HG02885 (cell line): Measurements from ENCODE around the gene CENATAC.
"Not testable (repeated sequence)": the region's sequence is repeated elsewhere in the genome, so short reads cannot be mapped to it uniquely, and the experiment has no call there.

Source experiments
- ATAC-seq: cut with Tn5 transposase; IDR thresholded peaks from one replicate; pipeline ENCODE4 v1.9.1; 2021; ENCODE audit warnings: mild to moderate bottlenecking; ENCODE audit not compliant: unreplicated experiment, poor library complexity

CENATAC gene

DNA sequence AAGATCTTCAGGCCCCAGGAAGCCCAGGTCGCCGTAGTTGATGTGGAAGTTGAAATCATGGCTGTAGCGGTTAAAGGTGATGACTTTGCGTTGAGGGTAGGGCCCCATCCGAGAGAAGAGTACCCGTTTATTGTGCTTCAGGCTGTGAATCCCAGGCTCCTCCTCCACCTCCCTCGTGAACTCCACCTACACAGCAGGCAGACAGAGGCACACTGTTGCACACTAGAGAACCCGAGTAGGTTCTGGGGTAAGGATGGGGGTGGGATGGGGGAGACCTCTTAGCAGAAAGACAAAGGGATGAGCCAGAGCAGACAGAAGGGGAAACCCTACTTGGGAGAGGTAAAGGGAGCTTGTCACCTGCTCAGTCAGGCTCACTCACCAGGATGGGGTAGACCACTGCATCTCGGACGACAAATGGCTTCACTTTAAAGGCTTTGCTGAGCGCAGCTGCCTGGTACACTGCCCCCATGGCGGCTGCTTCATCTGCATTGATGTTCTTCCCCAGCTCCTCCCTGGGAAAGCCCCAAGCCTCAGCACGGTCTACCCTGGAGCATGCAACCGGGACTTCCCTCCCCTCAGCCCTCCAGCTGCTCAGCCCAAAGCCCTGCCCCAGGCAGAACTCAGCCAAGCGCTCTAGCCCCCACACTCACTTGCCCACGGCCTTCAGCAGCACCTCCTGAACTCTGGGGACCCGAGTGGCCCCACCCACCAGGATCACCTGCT lies 53.7 kb downstream of the CENATAC start:
- ATAC-seq = peak; percentile 62

DNA sequence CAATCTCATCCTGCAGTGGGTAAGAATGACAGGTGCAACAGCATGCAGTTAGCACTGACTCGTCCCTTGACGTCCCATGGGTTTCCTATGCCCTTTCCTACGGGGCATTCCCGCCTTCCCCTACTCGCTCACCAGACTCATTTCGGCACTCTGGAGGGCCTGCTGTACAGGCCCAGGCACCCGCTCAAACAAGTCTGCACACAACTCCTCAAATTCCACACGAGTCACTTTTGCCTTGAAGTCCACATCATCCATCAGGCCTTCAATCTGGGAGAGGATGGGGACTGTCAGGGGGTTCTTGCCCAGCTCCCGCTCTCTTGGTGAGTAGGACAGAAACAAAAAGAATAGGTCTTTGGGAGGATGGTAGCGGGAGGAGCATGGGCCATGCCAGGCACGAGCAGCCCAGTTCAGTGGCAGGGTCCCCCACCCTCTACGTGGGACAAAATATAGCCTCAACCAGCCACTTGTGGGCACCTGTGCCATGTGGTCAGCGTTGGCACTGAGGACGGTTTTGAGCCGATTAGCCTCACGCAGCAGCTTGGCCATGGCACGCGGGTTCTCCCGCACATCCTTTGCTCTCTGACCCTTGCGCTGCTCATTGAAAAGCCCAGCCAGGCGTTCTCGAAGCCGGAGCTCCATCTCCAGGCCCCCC lies 54.4 kb downstream of the CENATAC start:
- no peak for ATAC-seq

DNA sequence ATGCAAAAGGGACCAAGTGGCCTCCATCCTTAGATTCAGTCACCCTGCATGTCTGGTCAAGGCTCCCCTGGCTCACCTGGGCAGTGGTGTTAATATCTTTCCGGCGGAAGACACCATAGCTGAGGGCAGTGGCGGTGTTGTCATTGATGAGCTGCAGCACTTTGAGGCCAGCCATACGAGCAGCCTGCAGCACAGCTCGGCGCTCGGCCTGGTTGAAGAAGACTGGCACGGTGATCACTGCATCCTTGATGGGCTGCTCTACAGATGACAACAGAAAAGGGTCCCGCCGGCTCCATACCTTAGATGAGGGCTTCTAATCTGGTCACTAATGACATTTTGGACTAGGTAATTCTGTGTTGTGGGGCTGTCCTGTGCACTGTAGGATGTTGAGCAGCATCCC lies 56.5 kb downstream of the CENATAC start:
- ATAC-seq = no peak

DNA sequence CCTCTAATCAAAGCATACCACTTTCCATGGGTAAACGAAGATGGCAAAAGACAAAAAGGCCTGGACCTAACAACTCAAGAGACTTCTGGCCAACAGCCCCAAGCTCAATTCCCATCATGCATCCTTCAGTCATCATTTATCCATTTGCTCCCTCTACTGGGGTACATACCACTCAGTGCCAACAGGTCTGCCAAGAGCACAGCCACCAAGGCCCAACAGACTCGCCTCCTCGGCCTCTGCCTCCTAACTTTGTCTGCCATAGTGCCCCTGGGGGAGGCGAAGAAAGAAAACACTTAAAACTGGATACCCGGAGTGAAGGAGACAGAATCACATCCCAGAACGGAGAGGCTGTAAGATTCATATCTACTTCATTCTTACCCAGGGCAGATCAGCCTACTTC lies 58.0 kb downstream of the CENATAC start:
- ATAC-seq = no peak

DNA sequence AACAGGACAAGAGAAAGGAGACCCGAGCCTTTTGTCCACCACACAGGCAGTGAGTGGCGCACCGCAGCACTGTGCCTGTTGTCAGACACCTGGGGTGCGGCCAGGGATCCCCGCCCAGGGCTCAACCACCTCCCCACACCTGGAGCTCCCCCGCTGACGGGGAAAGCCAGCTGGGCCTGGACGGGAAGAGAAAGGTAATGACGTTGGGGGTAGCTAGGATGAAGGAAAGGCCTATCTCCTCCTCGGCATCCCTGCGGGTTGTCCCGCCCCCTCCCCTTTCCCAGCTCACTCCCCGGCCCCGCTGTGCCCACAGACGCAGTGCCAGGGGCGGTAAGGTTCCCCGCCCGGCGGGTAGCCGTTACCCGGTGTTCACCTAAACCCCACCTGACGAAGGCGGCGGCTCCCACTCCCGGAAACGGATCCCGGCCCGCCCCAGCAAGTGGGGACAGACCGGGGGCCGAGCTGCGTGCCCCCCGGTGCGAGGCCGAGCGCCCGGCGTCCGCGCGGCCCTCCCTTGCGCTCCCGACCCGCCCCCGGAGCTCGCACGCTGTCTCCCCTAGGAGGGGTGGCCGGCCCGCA lies 58.6 kb downstream of the CENATAC start:
- ATAC-seq = peak; percentile 36

DNA sequence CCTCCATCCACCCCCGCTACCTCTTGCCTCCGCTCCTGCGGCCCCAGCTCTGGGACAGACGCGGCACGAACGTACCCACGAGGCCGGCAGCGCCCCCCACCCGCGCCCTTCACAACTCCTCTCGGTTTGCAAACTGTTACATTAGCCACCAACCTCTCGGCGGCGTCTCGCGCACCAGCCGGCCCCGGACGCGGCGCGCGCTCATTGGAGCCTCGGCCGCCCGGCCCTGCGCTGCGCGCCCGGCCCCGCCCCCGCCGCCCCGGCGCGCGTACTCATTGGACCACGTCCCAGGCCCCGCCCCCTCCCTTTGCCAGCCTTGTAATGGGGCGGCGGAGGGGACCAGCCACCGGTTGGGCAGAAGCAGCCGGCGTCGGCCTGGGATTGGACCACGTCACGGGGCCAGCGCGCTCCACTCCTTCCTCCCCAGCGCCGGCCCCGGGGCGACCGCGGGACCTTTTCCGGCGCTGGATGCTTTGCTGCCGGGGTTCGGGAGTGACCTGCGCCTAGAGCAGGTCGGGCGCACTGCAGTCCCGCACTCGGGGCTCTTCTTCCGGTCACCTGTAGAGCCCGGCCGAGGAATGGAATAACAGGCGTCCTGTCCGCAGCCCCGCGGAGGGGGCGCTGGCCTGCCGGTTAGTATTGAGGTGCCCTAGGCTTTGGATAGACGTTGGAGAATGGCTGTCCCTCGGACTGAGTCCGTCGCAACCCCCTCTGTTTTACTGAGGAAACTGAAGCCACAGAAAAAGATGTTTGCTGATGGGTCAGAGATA lies 59.2 kb downstream of the CENATAC start, which contains the start of gene HYOU1:
Gene HYOU1 (minus strand): TSS at position 206 of the 770 bp plus-strand sequence. CDS start 1,045 bp downstream, outside the sequence.
- ATAC-seq = peak; percentile 95

DNA sequence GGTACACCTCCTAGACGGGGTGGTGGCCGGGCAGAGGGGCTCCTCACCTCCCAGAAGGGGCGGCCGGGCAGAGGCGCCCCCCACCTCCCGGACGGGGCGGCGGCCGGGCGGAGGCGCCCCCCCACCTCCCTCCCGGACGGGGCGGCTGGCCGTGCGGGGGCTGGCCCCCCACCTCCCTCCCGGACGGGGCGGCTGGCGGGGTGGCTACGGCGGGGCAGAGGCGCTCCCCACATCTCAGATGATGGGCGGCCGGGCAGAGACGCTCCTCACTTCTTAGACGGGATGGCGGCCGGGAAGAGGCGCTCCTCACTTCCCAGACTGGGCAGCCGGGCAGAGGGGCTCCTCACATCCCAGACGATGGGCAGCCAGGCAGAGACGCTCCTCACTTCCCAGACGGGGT lies 61.2 kb downstream of the CENATAC start:
- not testable (repeated sequence) for ATAC-seq

DNA sequence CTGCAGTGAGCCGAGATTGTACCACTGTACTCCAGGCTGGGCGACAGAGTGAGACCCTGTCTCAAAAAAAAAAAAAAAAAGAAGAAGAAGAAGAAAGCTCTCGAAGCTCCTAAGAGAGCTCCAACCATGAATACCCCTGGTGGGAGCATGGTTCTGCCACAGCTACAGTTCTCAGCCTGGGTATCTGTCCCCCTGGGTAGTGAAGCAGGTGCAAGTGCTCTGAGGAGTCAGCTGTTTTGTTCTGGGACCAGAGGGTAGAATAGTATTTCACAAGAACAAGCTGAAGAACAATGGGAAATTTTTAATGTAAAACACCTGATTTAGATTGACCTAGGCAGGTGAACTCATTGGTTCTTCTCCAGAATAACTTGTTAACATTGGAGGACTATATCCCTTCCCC lies 63.3 kb downstream of the CENATAC start:
- no peak for ATAC-seq

DNA sequence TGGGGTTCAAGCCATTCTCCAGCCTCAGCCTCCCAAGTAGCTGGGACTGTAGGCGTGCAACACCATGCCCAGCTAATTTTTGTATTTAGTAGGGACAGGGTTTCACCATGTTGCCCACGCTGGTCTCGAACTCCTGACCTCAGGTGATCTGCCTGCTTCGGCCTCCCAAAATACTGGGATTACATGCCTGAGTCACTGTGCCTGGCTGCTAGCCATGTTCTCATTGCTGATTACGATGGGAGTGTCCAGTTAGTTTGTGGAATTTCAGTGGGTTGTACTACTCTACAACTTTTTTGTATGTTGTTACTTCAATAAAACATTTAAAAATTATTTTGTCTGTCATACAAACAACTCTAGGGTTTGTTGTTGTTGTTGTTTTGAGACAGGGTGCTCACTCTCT lies 64.8 kb downstream of the CENATAC start:
- ATAC-seq = no peak

DNA sequence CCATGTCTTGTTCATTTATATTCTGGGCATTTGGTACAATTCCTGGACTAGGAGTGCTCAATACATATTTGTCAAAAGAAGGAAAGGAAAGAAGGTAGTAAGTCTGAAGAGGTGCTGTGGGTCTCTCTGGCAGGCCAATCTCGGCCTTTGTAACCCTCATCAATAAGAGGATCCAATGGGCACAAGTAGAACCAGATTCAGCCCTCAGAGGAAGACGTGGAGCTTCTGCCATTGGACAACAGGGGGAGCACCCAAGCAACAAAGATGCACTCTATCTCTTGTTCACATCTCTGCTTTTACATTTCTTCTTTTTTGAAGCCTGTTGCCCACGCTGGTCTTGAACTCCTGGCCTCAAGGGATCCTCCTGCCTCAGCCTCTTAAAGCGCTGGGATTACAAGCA lies 67.4 kb downstream of the CENATAC start:
- no peak for ATAC-seq
